HG03095 (cell line): Measurements from ENCODE around the gene UGT1A8.

Experiments used
- ATAC-seq: cut with Tn5 transposase; IDR thresholded peaks from one replicate; pipeline ENCODE4 v1.9.1; 2021; ENCODE audit warnings: moderate library complexity; ENCODE audit not compliant: unreplicated experiment

UGT1A8 gene

DNA sequence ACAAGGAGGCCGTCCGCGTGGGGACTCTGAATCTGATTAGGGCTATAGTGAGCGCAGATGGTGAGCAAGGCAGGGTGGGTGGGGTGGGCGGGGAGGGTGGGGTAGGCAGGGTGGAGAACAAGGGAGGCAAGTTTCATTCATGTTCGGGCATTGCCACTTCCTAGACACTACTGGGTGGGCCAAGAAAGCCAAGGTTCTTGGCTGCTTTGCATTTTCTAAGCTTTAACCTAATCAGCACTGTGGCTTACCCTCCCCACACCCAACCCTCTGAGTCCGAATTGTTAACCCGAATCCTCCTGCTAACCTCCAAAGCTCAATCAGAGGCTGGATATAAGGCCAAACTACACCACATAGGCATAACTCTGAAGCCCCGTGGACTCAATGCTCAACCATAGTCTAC is 178.8 kb downstream of the UGT1A8 start:
- ATAC-seq = no peak

DNA sequence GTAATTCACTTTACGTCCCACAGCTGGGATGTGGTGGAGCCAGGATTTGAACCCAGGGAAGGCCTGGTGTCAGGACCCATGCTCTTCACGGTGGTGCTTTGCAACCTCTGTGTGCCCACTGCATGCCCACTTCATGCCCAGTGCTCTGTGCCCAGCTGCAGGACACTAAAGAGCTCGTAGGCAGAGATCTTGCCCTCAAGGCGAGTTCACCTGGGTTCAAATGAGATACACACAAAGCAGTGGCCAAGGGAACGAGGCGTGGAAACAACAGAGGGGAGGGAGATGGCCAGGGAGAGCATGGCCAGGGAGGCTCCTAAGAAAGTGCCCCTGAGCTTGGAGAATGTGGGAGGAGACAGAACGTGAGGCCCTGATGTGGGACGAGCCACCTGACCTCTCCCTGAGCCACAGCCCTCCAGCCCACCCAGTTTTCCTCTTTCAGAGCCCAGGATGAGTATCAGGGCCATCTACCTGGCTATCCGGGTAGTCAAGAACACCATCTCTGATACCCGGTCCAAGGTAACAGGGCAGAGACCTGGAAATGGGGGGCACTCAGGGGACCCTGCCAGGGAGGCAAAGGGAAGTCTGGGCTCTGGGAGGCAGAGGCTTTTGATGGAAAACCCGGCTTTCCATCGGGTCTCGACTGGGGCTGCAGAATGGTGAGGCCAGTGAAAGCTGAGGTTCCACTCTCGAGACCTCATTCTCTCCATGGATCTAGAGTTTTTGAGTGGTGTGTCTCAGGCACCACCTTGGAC is 181.1 kb downstream of the UGT1A8 start:
- no peak for ATAC-seq

DNA sequence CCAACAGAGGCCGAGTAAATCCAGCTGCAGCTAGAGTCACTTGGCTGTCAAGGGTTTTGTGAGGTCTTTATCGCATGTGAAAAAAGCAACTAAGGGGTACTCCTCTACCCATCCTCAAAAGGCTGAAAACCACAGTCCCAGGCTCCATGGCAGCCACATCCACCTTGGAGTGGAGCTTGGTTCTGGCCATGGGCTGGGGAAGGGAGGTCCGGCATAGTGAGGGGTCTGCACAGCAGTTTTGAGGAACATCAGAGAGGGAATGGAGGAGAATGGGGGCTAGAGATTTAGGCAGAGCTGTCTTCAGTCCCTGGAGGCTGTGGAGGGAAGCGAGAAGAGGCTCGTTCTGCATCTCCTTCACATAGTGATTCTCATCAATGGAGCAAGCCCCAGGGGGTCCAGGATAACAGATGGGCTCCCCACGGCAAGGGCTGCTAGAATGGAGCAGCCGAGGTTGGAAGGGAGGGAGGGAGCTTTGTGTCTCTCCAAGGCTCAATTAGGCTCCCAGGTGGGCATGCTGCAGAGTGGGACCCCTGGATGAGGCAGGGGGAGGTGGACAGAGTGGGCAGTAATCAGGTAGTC is 181.7 kb downstream of the UGT1A8 start:
- ATAC-seq = no peak

DNA sequence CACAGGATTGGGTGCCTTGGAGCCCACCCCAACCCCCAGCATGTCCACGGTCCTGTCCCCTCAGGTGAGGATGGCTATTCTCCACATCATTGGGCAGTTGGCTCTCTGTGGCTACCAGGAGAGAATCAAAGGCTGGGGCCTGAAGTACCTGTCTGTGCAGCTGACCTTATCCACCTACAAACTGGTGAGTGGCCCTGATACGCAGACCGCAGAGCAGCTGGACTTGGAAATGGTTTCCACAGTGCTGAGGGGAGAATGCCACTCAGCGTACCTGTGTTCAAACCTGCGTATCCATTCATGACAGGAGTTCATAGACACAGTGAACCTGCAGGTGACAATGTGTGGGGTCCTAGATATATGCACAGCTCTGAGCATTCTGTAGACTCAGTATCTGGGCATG is 182.3 kb downstream of the UGT1A8 start:
- no peak for ATAC-seq

DNA sequence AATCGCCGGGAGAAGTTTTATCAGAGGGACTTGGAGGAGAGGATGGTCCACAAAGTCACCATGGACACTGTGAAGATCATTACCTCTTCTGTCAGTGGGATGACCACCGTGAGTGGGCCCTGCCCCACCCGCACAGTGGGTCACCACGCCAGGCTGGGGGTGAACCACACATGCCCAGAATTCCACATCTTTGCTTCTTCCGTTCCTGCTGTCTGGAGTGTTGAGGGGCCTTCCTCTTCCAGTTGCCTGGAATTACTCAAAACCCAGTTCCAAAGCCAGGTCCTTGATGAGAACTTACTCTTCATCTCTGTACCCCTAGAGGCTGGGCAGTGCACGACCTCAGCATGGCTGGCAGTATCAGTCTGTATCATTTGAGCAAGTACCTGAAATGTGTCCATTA is 182.8 kb downstream of the UGT1A8 start:
- no peak for ATAC-seq

DNA sequence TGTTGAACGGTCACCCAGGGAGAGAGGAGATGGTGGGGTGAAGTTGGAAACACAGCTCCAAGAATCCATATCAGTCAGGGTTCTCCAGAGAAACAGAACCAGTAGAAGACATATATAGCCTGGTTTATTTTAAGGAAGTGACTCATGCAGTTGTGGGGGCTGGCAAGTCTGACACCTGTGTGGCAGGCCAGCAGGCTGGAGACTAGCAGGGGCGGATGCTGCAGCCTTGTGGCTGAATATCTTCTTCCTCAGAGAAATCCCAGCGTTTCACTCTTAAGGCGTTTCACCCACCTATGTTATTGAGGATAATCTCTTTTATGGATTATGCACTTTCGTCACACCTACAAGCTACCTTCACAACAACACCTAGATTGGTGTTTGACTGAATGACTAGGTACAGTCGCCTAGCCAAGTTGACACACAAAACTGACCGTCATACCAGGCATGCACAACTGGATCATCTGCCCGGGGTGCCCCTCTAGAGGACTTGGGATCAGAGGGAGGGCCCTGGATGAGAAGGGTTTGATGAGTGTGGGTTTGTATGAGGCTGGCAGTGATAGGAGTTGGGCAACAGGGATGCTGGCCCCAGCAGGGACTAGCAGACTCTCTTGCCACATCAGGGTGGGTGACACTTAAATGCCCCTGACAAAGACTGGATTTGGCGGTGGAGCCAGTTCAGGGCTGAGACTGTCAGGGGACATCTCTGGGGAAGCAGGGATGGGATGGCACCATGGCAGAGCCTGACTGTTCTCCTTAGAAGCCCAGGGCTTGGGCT is 184.1 kb downstream of the UGT1A8 start:
- no peak for ATAC-seq

DNA sequence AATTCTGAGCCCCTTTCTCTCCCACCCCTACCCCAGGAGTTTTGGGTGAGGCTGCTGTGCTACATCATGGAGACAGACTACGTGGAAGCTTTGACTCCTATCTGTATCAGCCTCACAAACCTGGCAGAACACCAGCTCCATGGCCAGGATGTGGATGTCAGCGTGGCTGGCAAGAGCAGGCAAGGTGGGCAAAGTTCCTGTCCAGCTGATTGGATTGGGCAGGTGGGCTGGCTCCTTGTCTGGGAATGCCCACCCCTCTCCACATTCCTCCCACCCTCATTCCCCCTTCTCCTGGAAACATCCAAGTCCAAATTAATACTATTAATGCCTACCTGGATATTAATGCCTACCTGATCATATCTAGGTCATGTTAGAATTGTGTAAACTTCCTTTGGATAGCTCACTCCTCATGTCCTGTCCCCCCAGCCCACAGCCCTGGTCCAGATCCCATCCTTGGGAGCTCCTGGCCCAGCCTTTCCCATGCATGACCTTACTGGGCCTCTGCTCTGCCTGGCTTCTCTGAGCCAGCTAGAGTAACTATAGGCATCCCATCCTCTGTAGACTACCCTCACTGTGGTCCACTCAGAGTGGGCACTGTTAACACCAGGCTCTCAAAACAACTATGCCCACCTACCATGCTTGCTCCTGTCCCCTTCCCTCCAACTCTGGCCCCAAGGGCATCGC is 184.8 kb downstream of the UGT1A8 start:
- no peak for ATAC-seq

DNA sequence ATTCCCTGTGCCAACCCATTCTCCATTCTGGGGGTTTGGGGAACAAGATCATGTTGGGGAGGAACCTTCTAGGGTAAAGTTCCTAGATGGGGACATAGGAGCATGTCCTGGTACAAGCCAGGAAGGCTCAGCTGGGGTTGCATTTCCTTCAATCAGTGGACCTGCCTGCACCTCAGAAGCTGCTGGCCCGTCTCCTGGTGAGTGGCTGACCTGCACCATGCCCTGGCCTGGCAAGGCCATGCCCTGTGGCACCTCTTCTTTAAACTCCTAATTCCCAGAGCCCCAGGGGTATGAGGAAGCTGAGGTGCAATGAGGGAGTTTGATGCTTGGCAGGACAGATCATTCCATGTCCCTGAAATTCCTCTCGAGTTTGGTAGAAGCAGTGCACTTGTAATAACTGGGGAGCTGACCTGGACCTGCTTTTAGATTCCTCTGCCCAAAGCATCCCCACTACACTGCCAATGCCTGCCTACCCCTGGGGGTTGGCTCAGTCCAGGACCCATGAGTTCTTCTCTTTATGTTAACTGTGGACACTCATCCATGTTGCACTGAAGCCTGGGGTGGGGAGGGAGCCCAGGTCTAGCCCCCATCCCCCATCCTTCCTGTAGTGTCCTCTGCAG is 186.0 kb downstream of the UGT1A8 start:
- ATAC-seq = no peak

DNA sequence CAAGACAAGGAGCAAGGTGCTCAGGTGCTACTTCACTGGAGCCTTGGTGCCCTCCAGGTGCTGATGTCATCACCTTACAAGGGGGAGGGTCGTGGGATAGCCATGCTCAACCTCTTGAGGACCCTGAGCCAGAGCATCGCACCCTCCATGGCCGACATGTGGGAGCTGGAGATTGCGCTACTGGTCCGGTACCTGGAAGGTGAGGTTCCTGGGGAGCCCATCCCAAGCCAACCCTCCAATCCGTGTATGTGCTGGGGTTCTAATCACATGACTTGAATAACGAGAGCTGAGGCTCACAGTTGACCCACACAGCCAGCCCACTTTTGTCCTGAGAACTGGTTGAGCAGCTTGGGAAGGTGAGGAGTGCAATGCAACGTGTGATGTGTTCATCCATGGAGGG is 186.6 kb downstream of the UGT1A8 start:
- ATAC-seq = no peak

DNA sequence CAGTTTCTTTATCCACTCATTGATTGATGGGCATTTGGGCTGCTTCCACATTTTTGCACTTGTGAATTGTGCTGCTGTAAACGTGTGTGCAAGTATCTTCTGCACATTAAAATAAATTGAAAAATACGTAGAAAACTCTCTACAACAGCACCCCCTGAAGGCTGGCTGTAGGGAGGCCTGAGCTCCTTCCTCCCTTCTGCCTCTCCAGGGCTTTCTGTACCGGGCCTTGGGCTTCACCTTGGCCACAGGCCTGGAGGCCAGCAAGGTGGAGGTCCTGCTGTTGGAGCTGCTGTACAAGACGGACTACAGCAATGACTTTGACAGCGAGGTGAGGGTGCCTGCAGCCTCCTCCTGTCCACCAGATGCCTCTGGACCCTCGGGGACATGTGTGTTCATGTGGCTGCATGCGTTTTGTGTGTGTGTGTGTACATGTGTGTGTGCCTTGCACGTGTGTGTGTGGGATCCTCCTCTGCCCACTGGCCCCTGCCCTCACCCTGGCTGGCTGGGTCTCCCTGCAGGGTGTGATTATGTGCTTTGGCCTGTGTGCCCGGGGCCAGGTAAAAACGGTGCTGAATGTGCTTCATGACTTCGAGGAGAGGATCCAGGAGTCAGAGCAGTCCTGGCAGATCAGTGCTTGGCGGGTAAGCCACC is 189.9 kb downstream of the UGT1A8 start:
- no peak for ATAC-seq

DNA sequence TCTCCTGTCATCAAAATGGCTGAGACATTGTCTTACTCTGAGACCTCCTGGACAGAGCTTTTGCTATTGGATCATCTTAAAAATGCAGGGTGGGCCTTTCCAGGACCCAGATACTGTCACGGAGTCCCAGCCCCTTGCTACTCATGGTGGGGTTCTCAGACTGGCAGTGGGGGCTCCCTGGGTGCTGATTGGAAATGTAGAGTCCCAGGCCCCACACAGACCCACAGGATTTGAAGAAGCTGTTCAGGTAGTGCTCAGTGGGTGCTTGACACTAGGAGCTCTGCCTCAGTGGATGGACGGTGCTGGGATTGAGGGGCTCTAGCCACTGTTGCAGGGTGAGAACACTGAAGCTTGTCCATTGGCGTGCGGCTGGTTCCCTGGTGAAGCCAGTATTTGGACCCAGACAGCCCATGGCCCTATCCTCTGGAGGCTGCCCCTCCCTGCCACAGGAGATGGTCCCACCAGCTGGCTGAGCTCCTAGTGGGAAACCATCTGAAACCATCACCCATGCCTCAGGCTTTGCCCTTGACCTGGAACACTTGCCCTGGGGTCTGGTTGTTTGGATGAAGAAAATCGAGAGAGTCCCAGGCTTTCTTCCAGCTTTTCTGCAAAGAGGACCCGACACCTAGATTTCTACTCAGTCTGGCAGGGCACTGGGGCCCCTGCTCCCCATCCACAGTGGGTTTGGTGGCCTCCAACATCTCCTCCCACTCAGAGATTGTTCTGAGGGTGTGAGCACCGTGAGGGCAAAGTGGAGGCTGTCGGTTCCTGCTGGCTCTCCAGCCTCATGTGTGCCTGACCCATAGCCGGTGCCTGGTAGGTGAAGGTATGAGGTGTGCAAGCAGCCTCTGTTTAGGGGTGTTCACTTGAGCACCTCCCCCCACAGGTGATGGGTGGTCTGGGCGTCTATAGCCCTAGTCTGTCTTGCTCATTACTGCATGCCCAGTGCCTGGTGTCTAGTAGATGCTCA is 190.8 kb downstream of the UGT1A8 start:
- no peak for ATAC-seq

DNA sequence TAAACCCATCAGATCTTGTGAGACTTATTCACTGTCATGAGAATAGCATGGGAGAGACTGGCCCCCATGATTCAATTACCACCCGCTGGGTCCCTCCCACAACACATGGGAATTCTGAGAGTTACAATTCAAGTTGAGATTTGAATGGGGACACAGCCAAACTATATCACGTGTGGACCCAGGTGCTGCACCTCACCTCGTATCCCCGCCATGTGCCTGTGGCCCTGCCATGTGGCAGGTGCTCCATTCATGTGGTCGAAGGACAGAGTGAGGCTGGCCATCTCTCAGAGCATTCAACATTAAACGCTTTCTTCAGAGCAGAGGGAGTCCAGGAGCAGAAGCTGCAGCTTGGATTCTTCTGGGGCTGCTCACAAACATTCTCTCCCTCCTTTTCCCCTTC is 193.0 kb downstream of the UGT1A8 start:
- ATAC-seq = no peak

DNA sequence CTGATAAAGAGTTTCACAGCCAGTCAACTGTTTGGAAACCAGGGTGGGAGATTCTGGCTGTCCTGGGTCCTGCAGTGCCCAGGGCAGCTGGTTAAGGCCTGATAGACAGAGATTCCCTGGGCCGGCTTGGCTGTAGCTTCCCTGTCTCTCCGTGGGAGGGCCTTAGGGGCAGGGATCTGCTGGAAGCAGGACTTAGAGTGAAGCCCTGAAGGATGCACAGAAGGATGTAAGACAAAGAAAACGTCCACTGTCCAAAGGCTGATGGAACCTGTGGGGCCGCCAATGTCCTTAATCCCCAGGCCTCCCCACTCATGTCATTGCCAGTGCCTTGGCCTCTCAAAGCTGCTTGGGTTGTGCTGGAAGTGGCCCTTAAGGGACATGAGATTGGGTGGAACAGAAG is 193.7 kb downstream of the UGT1A8 start:
- ATAC-seq = no peak

DNA sequence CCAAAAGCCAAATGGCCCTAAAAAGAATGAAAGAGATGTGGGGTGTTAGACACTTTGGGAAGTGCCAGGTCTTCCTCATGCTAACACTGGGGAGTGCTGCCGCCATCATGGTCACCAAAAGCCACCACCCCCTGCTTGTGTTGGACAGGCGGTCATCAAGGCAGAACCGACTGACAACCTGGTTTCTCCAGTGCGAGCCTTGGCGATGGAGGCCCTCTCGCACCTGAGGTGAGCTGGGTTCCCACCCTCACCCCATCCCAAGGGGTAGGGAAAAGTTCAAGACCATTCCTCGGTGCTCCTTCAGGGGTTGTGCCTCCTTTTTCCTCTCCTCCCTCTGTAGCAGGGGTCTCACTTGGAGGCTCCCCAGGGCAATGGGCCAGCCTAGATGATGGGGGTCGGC is 194.3 kb downstream of the UGT1A8 start:
- no peak for ATAC-seq

DNA sequence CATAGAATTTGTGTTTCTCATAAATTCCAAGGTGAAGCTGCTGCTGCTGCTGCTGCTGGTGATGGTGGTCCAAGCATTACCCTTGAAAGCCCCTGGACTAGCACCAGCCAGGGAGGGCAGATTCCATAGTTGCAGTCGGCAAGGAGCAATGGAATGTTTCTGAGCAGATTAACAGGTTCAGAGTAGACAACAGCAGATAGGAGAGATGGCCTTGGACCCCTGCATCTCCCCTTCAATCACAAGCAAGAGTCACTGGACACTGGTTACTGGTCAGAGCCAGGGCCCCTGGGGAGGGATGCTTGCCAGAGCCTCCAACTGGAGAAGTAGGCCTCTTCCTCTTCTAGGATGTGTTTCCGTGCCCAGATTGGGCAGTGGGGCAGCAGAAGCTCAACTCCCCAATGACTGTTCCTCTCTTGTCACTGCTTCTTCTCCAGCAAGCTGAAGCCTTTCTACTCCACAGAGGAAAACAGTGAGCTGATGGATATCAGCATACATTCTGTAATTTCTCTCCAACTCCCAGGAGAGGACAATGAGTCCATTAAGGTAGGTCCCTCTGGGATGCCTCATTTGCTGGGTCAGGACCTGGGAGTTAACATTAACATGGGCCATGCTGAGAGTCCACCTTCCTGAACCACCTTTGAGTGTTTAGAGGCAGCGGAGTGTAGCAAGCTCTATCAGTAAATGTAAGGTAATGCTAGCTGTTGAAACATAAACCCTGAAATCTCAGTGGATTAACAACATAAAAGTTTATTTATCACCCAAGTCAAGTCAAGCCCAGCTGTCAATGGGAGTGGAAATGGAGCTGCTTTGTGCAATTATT is 196.0 kb downstream of the UGT1A8 start:
- no peak for ATAC-seq

DNA sequence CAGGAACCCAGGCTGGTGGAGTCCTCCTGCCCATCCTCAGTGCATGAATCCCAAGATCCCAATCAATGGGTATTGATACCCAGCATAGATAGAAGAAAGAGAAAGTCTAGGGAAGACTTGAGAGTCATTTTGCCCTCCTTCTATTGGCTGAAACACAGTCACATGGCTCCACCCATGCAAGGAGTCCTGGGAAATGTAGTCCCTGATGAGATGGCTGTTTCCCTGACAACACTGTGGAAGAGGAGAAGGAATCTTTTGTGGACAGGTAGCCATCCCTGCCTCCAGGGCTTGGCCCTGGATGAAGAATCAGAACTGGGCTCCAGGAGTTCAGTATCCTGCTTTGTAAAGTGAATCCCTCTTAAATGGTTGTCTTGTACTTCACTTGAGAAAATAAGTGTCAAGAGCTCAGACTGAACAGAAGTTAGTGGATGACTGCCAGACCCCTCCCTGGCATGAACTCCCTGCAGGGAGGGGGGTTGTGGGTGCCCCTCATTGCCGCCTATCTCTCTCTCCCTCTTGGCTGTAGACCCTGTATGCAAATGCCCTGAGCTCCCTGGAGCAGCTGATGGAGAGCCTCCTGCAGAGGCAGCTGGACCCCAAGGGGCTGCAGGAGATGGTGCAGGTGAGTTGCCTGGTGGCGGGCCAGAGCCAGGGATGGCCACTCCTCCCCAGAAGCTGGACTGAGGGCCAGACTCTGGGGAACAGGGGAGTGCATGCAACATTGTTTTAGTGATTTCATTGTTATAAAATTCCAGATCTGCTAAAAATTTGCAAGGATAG is 196.8 kb downstream of the UGT1A8 start:
- no peak for ATAC-seq

DNA sequence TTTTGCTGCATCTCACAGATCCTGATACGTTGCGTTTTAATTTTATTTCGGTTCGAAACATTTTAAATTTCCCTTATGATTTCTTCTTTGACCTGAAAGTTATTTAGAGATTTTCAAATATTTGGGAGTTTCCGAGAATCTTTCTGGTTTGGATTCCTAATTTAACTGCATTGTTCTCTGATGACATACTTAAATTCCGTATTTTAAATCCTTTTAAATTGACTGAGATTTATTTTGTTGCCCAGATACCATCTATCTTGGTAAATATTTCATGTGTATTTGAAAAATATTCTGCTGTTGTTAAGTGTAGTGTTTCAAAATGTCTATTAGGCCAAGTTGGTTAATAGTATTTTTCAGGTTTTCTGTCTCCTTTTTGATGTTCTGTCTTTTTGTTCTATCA is 198.4 kb downstream of the UGT1A8 start:
- ATAC-seq = no peak

DNA sequence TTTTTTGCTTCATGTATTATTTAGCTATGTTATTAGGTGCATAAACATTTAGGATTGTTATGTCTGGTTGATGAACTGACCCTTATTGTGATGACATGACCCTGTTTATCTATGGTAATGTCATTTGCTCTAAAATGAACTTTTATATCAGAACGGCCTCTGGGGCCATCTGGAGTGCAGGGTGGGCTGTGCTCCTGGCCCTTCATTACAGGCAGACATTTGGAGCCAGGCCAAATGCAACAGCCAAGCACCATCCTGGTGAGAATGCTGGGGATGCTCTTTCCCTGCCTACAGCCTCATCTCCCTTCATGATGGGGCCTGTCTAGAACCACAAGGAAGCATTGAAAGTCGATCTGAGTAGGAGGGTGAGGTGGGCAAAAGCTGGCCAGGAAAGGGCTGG is 198.9 kb downstream of the UGT1A8 start:
- no peak for ATAC-seq
